Measurements from ENCODE around the gene CCL27. TPM values are rescaled to one million over a fixed set of nuclear protein-coding genes. Genes with fewer than 3 reads are reported as not detected.

CCL27 gene
- total RNA-seq, 1 donor from 2014 or later, result 0.52 TPM

DNA sequence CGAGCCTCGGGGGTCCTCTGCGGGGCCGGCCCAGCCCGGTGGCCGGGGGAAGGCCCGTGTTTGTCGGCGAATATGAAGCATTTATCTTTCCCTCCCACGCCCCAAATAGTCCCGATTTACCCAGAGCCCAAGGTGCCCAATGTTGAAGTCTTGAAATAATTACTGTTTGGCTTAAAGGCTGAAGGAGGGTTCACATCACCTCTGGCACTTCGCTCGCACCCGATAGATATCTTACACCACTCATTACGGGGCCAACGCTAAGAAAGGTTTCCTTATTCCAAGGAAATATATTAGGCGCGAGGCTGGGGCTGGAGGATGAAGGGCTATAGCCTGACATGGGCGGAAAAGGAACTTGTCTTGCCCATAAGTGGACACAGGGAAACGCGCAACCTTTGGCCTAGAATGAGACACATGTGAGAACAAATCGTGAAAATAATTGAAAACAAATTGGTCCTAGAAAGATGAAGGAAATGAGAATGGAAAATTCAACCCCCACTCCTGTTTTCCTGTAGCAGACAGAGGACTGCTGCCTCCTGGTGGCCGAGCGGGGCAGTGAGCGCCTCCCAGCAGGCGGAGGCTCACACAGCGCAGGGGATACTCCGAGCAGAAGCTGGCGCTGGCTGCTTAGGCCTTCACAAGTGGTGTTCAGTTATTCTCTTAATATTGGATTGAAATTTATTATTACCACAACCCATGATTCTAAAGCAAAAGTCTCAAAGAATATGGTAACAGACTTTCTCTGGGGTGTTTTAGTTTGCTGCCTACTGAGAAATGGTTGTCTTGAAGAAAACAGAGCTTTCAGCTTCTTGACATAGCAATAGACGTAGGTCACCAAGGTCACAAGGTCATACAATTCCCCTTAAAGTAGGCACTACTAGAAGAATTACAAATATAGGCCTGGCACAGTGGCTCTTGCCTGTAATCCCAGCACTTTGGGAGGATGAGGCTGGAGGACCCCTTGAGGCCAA lies 39.6 kb upstream of the CCL27 start:
- Histone ChIP-seq H3K27me3 (ENCODE audit: insufficient read depth, low read length) (peaks cover 23% of the 10 kb centered on the region), H3K27ac (ENCODE audit: low read depth, low read length) (no peak overlapping the region), H3K9me3 (ENCODE audit: insufficient read depth, low read depth, low read length) (no peaks in the 10 kb centered on the region), H4K20me1 (ENCODE audit: insufficient read depth, low read length) (no peaks in the 10 kb centered on the region), H3K9ac (ENCODE audit: low read length) (peak overlapping the region; percentile 67), H3K4me2 (ENCODE audit: low read length) (peak overlapping the region; percentile 99), H3K4me3 (ENCODE audit: insufficient read depth, low read depth, low read length) (peak overlapping the region; percentile 68), H2AFZ (ENCODE audit: low read depth, low read length) (peak overlapping the region; percentile 87), H3K36me3 (ENCODE audit: insufficient read depth, low read length) (no peaks in the 10 kb centered on the region), H3K4me1 (ENCODE audit: insufficient read depth, low read length) (no peaks in the 10 kb centered on the region), H3K79me2 (ENCODE audit: insufficient read depth, low read length) (no peaks in the 10 kb centered on the region)
- DNase-seq (ENCODE audit: low read depth) (peak; percentile 47), FAIRE-seq (peak; percentile 39)
- H3K9me3 Mint-ChIP-seq (ENCODE audit: unreplicated experiment), result peaks cover 2% of the 10 kb centered on the region
- peaks cover 45% of the 10 kb centered on the region for H3K27me3 Mint-ChIP-seq (ENCODE audit: low read depth, unreplicated experiment)
- H3K27ac Mint-ChIP-seq (ENCODE audit: unreplicated experiment), result no peak overlapping the region
- TF ChIP-seq, protein P1, sequence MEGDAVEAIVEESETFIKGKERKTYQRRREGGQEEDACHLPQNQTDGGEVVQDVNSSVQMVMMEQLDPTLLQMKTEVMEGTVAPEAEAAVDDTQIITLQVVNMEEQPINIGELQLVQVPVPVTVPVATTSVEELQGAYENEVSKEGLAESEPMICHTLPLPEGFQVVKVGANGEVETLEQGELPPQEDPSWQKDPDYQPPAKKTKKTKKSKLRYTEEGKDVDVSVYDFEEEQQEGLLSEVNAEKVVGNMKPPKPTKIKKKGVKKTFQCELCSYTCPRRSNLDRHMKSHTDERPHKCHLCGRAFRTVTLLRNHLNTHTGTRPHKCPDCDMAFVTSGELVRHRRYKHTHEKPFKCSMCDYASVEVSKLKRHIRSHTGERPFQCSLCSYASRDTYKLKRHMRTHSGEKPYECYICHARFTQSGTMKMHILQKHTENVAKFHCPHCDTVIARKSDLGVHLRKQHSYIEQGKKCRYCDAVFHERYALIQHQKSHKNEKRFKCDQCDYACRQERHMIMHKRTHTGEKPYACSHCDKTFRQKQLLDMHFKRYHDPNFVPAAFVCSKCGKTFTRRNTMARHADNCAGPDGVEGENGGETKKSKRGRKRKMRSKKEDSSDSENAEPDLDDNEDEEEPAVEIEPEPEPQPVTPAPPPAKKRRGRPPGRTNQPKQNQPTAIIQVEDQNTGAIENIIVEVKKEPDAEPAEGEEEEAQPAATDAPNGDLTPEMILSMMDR (IDR thresholded peaks at IDR 0.05; ENCODE audit: insufficient read depth, low read depth, low read length), result peak; percentile 97
- TF ChIP-seq EZH2 (IDR thresholded peaks at IDR 0.05; ENCODE audit: insufficient read depth, low read length), result no peak
- peak overlapping the region; percentile 79 for H3K4me3 Mint-ChIP-seq (ENCODE audit: unreplicated experiment)
- no peaks in the 10 kb centered on the region for H3K36me3 Mint-ChIP-seq (ENCODE audit: low read depth, unreplicated experiment)
- H3K4me1 Mint-ChIP-seq (ENCODE audit: low read depth, unreplicated experiment), result no peaks in the 10 kb centered on the region

DNA sequence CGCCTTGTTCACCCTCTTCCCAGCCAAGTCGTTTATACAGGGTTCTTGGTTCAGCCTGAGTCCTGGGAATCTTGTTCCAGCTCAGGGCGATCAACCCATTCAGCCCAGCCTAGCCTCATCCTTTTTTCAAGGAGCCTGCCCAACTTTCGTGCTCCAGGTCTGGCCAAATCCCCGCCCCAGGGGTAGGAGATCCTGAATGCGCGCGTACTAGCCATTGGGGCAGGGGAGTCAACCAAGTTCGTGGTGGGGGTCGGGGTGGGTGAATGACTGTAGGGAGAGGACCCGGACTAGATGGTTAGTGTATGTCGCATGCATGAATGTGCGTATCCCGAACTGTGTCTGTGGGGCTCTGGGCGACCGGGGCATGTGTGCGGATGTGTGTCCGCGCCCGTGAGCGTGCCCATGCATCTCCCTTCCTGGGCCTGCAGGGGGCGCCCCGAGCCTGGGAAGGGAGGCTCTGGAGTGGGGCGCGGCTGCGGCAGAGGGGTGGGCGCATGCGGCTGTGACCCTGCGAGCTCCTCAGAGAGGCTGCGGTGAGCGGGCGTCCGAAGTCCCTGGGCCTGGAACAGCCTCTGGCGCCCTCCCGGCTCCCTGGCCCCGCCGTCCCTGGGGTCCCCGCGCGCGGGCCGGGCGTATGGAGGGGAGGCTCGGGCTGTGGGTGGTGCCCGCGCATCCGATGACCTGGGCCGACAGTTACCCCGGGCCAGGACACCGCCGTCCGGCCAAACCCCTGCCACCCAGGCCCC lies 38.7 kb upstream of the CCL27 start:
- DNase-seq (ENCODE audit: low read depth) (peak; percentile 3), FAIRE-seq (no peak)
- Histone ChIP-seq H3K27me3 (ENCODE audit: insufficient read depth, low read length) (peaks cover 23% of the 10 kb centered on the region), H2AFZ (ENCODE audit: low read depth, low read length) (peak overlapping the region; percentile 87), H3K4me2 (ENCODE audit: low read length) (peak overlapping the region; percentile 99), H3K9me3 (ENCODE audit: insufficient read depth, low read depth, low read length) (no peaks in the 10 kb centered on the region), H4K20me1 (ENCODE audit: insufficient read depth, low read length) (no peaks in the 10 kb centered on the region), H3K9ac (ENCODE audit: low read length) (peak overlapping the region; percentile 67), H3K4me3 (ENCODE audit: insufficient read depth, low read depth, low read length) (peak overlapping the region; percentile 68), H3K36me3 (ENCODE audit: insufficient read depth, low read length) (no peaks in the 10 kb centered on the region), H3K79me2 (ENCODE audit: insufficient read depth, low read length) (no peaks in the 10 kb centered on the region), H3K27ac (ENCODE audit: low read depth, low read length) (no peak overlapping the region), H3K4me1 (ENCODE audit: insufficient read depth, low read length) (no peaks in the 10 kb centered on the region)
- Mint-ChIP-seq H3K4me3 (ENCODE audit: unreplicated experiment) (peak overlapping the region; percentile 72), H3K27me3 (ENCODE audit: low read depth, unreplicated experiment) (peaks cover 44% of the 10 kb centered on the region), H3K4me1 (ENCODE audit: low read depth, unreplicated experiment) (no peaks in the 10 kb centered on the region), H3K9me3 (ENCODE audit: unreplicated experiment) (peaks cover 2% of the 10 kb centered on the region), H3K27ac (ENCODE audit: unreplicated experiment) (no peak overlapping the region), H3K36me3 (ENCODE audit: low read depth, unreplicated experiment) (no peaks in the 10 kb centered on the region)
- no peak for TF ChIP-seq EZH2 (IDR thresholded peaks at IDR 0.05; ENCODE audit: insufficient read depth, low read length)
- TF ChIP-seq, protein P1 (IDR thresholded peaks at IDR 0.05; ENCODE audit: insufficient read depth, low read depth, low read length), result peak; percentile 47

Data from astrocyte (in vitro differentiated cells and primary cell).